ENCODE measurements around the gene TIAM2. TPM values are rescaled to one million over a fixed set of nuclear protein-coding genes. Genes with fewer than 3 reads are reported as not detected.
"Not testable (repeated sequence)": the region's sequence is repeated elsewhere in the genome, so short reads cannot be mapped to it uniquely, and the experiment has no call there.

Gene TIAM2
- total RNA-seq, 1 donor from 2014 or later = 10.6 TPM

- peak; percentile 94 for DNase-seq
Observed at GRCh38 chr6:155171109-155171746, 176.1 kb downstream of the TIAM2 start.

- DNase-seq = peak; percentile 57
Observed at GRCh38 chr6:155171747-155172449, 176.8 kb downstream of the TIAM2 start.

GRCh38 chr6:155173488-155173887 lies 178.4 kb downstream of the TIAM2 start:
- DNase-seq = no peak

- DNase-seq = peak; percentile 93
Observed at GRCh38 chr6:155174576-155175211, 179.6 kb downstream of the TIAM2 start.

- peak; percentile 87 for DNase-seq
Observed at GRCh38 chr6:155177363-155177961, 182.3 kb downstream of the TIAM2 start.

GRCh38 chr6:155181498-155181897 lies 186.4 kb downstream of the TIAM2 start:
- no peak for DNase-seq

GRCh38 chr6:155182103-155182502 lies 187.0 kb downstream of the TIAM2 start:
- DNase-seq = no peak

GRCh38 chr6:155183095-155183494 lies 188.0 kb downstream of the TIAM2 start:
- no peak for DNase-seq

GRCh38 chr6:155185041-155185440 lies 189.9 kb downstream of the TIAM2 start:
- DNase-seq = not testable (repeated sequence)

GRCh38 chr6:155185544-155185943 lies 190.4 kb downstream of the TIAM2 start:
- peak; percentile 33 for DNase-seq

- DNase-seq = peak; percentile 20
Observed at GRCh38 chr6:155186052-155186658, 191.0 kb downstream of the TIAM2 start.

GRCh38 chr6:155187106-155187505 lies 192.0 kb downstream of the TIAM2 start:
- DNase-seq = no peak

GRCh38 chr6:155187994-155188706 lies 193.0 kb downstream of the TIAM2 start:
- peak; percentile 81 for DNase-seq

- DNase-seq = peak; percentile 95
Observed at GRCh38 chr6:155188707-155189496, 193.8 kb downstream of the TIAM2 start.

- peak; percentile 70 for DNase-seq
Observed at GRCh38 chr6:155190677-155191076, 195.6 kb downstream of the TIAM2 start.

- DNase-seq = no peak
Observed at GRCh38 chr6:155193526-155193925, 198.4 kb downstream of the TIAM2 start.

GRCh38 chr6:155194399-155194798 lies 199.3 kb downstream of the TIAM2 start:
- DNase-seq = no peak

- no peak for DNase-seq
Observed at GRCh38 chr6:155195903-155196302, 200.8 kb downstream of the TIAM2 start.

GRCh38 chr6:155196911-155197310 lies 201.8 kb downstream of the TIAM2 start:
- peak; percentile 33 for DNase-seq

- DNase-seq = no peak
Observed at GRCh38 chr6:155197932-155198331, 202.8 kb downstream of the TIAM2 start.

GRCh38 chr6:155200012-155200411 lies 204.9 kb downstream of the TIAM2 start:
- DNase-seq = peak; percentile 47
